Measurements from ENCODE around the gene AK5. TPM values are rescaled to one million over a fixed set of nuclear protein-coding genes. Genes with fewer than 3 reads are reported as not detected.

The AK5 gene
- total and polyA plus RNA-seq, 2 of the 4 experiments (the other 2 are of a cell fraction), result 22.5 to 25.8 TPM

- Histone ChIP-seq H4K20me1 (ENCODE audit: insufficient read depth, low read length) (no peaks in the 10 kb centered on the region), H3K18ac (ENCODE audit: low read depth, low read length) (no peak overlapping the region), H3K56ac (ENCODE audit: extremely low read depth, insufficient read depth, low read length) (no peak overlapping the region), H3K14ac (replicated peaks; ENCODE audit: low read depth, low read length) (no peak overlapping the region), H3K9me1 (ENCODE audit: insufficient read depth, low read length) (peaks cover 7% of the 10 kb centered on the region; the same call in 1 of the 2 replicates), H3K4me1 (ENCODE audit: control insufficient read depth, insufficient read depth, low read length) (peaks cover 2% of the 10 kb centered on the region; the same call in 1 of the 2 replicates), H2AK9ac (replicated peaks; ENCODE audit: low read depth, low read length, poor library complexity) (no peak overlapping the region), H2BK5ac (ENCODE audit: low read depth, low read length, poor library complexity, severe bottlenecking) (no peak overlapping the region), H3K4me2 (ENCODE audit: low read depth, low read length) (no peak overlapping the region), H4K5ac (ENCODE audit: low read depth, low read length) (no peak overlapping the region), H3K23ac (ENCODE audit: low read depth, low read length) (no peak overlapping the region), H3K9ac (ENCODE audit: low read depth, low read length) (no peak overlapping the region), H3K4me3 (ENCODE audit: insufficient read depth, low read depth, low read length) (no peak overlapping the region), H2BK20ac (ENCODE audit: low read depth, low read length) (no peak overlapping the region), H2BK15ac (ENCODE audit: low read depth, low read length) (peak overlapping the region; percentile 88; the same call in 2 of the 3 replicates), H3K4ac (ENCODE audit: low read depth, low read length) (no peak overlapping the region; the same call in 1 of the 2 replicates), H2AK5ac (ENCODE audit: low read depth, low read length) (peak overlapping the region; percentile 70; the same call in 1 of the 2 replicates), H4K91ac (ENCODE audit: insufficient read depth, low read depth, low read length) (no peak overlapping the region), H2BK120ac (ENCODE audit: low read depth, low read length) (peak overlapping the region; percentile 20; the same call in 1 of the 2 replicates), H3K27ac (ENCODE audit: insufficient read depth, low read length) (no peak overlapping the region), H4K8ac (ENCODE audit: low read depth in 2 of 2, low read length in 2 of 2) (no peak overlapping the region), H3K36me3 (ENCODE audit: control insufficient read depth, insufficient read depth, low read length) (peaks cover 1% of the 10 kb centered on the region; the same call in 1 of the 2 replicates), H3K9me3 (ENCODE audit: control insufficient read depth, insufficient read depth, low read length) (no peaks in the 10 kb centered on the region), H2AFZ (replicated peaks; ENCODE audit: low read length, poor library complexity) (no peak overlapping the region), H3K79me1 (ENCODE audit: low read depth in 1 of 2, low read length in 2 of 2) (peaks cover 0 to 20% of the 10 kb centered on the region in 2 experiments; a peak in 3 of 4 replicates), H3K27me3 (ENCODE audit: control insufficient read depth, insufficient read depth, low read length) (no peaks in the 10 kb centered on the region)
- DNase-seq, result no peak
- intact Hi-C loops (cut with micrococcal nuclease), result no loop called here
- dilution Hi-C loops (cut with HindIII; ENCODE audit: low sequenced_read_pairs, unreplicated experiment), result no loop called here
- CTCF ChIA-PET, result no interaction called here
- TF ChIP-seq CHD1 (IDR thresholded peaks at IDR 0.05; ENCODE audit: low read depth, low read length) (no peak), BHLHE40 (IDR thresholded peaks at IDR 0.05; ENCODE audit: low read depth, low read length) (no peak), SMC3 (IDR thresholded peaks at IDR 0.05; ENCODE audit: low read depth, low read length) (no peak), USF2 (IDR thresholded peaks at IDR 0.05; ENCODE audit: low read depth, low read length) (no peak), CEBPB (IDR thresholded peaks at IDR 0.05; ENCODE audit: low read depth, low read length) (no peak), RAD21 (IDR thresholded peaks at IDR 0.05; ENCODE audit: low read length) (no peak), MAFK (IDR thresholded peaks at IDR 0.05; ENCODE audit: low read depth, low read length) (no peak), FOS (IDR thresholded peaks at IDR 0.05; ENCODE audit: low read depth, low read length) (no peak), NFE2L2 (IDR thresholded peaks at IDR 0.05; ENCODE audit: low read depth, low read length) (no peak), CTCF (conservative IDR thresholded peaks at IDR 0.05; ENCODE audit: low read depth, low read length) (no peak), RCOR1 (IDR thresholded peaks at IDR 0.05; ENCODE audit: insufficient replicate concordance, low read length) (no peak), MAZ (IDR thresholded peaks at IDR 0.05; ENCODE audit: borderline replicate concordance, low read depth, low read length) (no peak), MXI1 (IDR thresholded peaks at IDR 0.05; ENCODE audit: borderline replicate concordance, low read depth, low read length) (no peak), ELK1 (IDR thresholded peaks at IDR 0.05; ENCODE audit: borderline replicate concordance, low read depth, low read length) (no peak), RFX5 (IDR thresholded peaks at IDR 0.05; ENCODE audit: low read depth, low read length) (no peak), POLR2A (IDR thresholded peaks at IDR 0.05; ENCODE audit: low read depth, low read length) (no peak)
- BruUV-seq (replicated peaks), result no TSS peak
- POLR2A ChIA-PET (ENCODE audit: unreplicated experiment), result interaction anchor here (0.7 kb wide), 1 partner anchor 12 kb away, joined by 5 read pairs; no protein-coding TSS in a partner anchor
- 100% methylated on average over 1 of the region's 2 CpGs; no CpG with 5 or more reads in 1 of the 2 experiments for WGBS, 2 experiments (ENCODE audit: extremely low coverage in 2 of 2, insufficient read length in 1 of 2)
- in situ Hi-C loops (cut with MboI; ENCODE audit: low sequenced_read_pairs), result no loop called here
- no peak for ATAC-seq (ENCODE audit: low read depth)
Measured at GRCh38 chr1:77349275-77349674, 67.5 kb downstream of the AK5 start.
